Measurements from ENCODE around the gene EFCAB8.

- TF ChIP-seq CTCF (IDR thresholded peaks at IDR 0.05) (no peak), POLR2A (IDR thresholded peaks at IDR 0.05) (no peak), POLR2AphosphoS5 (IDR thresholded peaks at IDR 0.05; ENCODE audit: insufficient read depth in 1 of 2, low read depth in 1 of 2) (no peak)
Measured at GRCh38 chr20:32983459-32984112, 124.9 kb downstream of the EFCAB8 start.

All from vagina (tissue), 2 donors.